ENCODE results near the gene PIGQ.

- TF ChIP-seq, protein P1, sequence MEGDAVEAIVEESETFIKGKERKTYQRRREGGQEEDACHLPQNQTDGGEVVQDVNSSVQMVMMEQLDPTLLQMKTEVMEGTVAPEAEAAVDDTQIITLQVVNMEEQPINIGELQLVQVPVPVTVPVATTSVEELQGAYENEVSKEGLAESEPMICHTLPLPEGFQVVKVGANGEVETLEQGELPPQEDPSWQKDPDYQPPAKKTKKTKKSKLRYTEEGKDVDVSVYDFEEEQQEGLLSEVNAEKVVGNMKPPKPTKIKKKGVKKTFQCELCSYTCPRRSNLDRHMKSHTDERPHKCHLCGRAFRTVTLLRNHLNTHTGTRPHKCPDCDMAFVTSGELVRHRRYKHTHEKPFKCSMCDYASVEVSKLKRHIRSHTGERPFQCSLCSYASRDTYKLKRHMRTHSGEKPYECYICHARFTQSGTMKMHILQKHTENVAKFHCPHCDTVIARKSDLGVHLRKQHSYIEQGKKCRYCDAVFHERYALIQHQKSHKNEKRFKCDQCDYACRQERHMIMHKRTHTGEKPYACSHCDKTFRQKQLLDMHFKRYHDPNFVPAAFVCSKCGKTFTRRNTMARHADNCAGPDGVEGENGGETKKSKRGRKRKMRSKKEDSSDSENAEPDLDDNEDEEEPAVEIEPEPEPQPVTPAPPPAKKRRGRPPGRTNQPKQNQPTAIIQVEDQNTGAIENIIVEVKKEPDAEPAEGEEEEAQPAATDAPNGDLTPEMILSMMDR (IDR thresholded peaks at IDR 0.05): no peak
- TF ChIP-seq EP300 (IDR thresholded peaks at IDR 0.05): no peak
- TF ChIP-seq POLR2A (IDR thresholded peaks at IDR 0.05; ENCODE audit: low read depth): no peak
- no peak for TF ChIP-seq POLR2AphosphoS5 (IDR thresholded peaks at IDR 0.05)
These were observed 14.2 kb downstream of the PIGQ start for GRCh38 chr16:583815-584591.
